Vagina (tissue), 2 donors: Measurements from ENCODE around the gene POC1B. TPM values are rescaled to one million over a fixed set of nuclear protein-coding genes. Genes with fewer than 3 reads are reported as not detected.

Experiments used
- DNase-seq, 2 donors: peaks; one replicate each; pipeline ENCODE4 v3.0.0-alpha.2; 2017; ENCODE audit errors: extremely low spot score in 2 of 2
- H3K27ac ChIP-seq: fragments of 200-600 bp; sonication (generic); one replicate; pipeline ENCODE4 v1.5.1; 2019
- H3K27me3 ChIP-seq: fragments of 200-600 bp; sonication (generic); one replicate; pipeline ENCODE4 v1.5.1; 2019
- H3K36me3 ChIP-seq, 2 donors: fragments of 200-600 bp; sonication (generic); one replicate each; pipeline ENCODE4 v1.5.1; 2017 to 2019
- H3K4me1 ChIP-seq: fragments of 200-600 bp; sonication (generic); one replicate; pipeline ENCODE4 v1.5.1; 2019
- H3K4me3 ChIP-seq, 2 donors: fragments of 200-600 bp; sonication (generic); 1 replicate in 1 of 2; 2 replicates in 1 of 2; pipeline ENCODE4 v1.5.1; 2016 to 2019
- H3K9me3 ChIP-seq: fragments of 200-600 bp; sonication (generic); one replicate; pipeline ENCODE4 v1.5.1; 2019
- POLR2A ChIP-seq, 2 donors: fragments of 450-650 bp; IDR thresholded peaks; one replicate each; pipeline ENCODE4 v1.6.1; 2017; ENCODE audit warnings: antibody characterized with exemption in 2 of 2, mild to moderate bottlenecking in 2 of 2, moderate library complexity in 2 of 2
- POLR2AphosphoS5 ChIP-seq, 2 donors: sonication (generic); formaldehyde crosslinking; IDR thresholded peaks; one replicate each; pipeline ENCODE4 v1.9.0; 2017; ENCODE audit warnings: antibody characterized with exemption in 2 of 2, mild to moderate bottlenecking in 2 of 2, low read depth in 1 of 2; ENCODE audit not compliant: insufficient read depth in 1 of 2
- intact Hi-C: fragments of 100-400 bp; cut with DNase I; formaldehyde crosslinking; loops from one replicate; pipeline ENCODE4 v1.15.1; 2023
- small RNA-seq: library from RNA; depleted of rRNA; stranded (forward); fragments of <200 nt; gene quantifications from one replicate; pipeline ENCODE3, GENCODE V24; 2016
- total RNA-seq: library from RNA; depleted of rRNA; stranded (reverse); fragments of >200 nt; gene quantifications from one replicate; pipeline ENCODE4 v1.2.3, GENCODE V29; 2016
- TF ChIP-seq, protein P1 (sequence below), 3 experiments: fragments of 450-650 bp in 2 of 3; fragments of 200-600 bp in 1 of 3; sonication (generic) in 1 of 3; IDR thresholded peaks; one replicate each; pipeline ENCODE4 v1.5.1; 2017 to 2019; ENCODE audit warnings: antibody characterized with exemption in 3 of 3, mild to moderate bottlenecking in 2 of 3, moderate library complexity in 2 of 3

POC1B gene
- total RNA-seq, 1 donor from 2014 or later = 18.9 TPM

GRCh38 chr12:89370850-89371249 lies 155.0 kb downstream of the POC1B start:
- Histone ChIP-seq H3K27ac (no peak overlapping the region), H3K36me3 (no peaks in the 10 kb centered on the region), H3K4me1 (peaks cover 32% of the 10 kb centered on the region), H3K9me3 (no peaks in the 10 kb centered on the region), H3K27me3 (no peaks in the 10 kb centered on the region), H3K4me3 (no peak overlapping the region)
- intact Hi-C loops = no loop called here
- no peak for DNase-seq
- TF ChIP-seq POLR2A (IDR thresholded peaks at IDR 0.05) (no peak), POLR2AphosphoS5 (IDR thresholded peaks at IDR 0.05; ENCODE audit: insufficient read depth in 1 of 2, low read depth in 1 of 2) (no peak)
- TF ChIP-seq, protein P1, sequence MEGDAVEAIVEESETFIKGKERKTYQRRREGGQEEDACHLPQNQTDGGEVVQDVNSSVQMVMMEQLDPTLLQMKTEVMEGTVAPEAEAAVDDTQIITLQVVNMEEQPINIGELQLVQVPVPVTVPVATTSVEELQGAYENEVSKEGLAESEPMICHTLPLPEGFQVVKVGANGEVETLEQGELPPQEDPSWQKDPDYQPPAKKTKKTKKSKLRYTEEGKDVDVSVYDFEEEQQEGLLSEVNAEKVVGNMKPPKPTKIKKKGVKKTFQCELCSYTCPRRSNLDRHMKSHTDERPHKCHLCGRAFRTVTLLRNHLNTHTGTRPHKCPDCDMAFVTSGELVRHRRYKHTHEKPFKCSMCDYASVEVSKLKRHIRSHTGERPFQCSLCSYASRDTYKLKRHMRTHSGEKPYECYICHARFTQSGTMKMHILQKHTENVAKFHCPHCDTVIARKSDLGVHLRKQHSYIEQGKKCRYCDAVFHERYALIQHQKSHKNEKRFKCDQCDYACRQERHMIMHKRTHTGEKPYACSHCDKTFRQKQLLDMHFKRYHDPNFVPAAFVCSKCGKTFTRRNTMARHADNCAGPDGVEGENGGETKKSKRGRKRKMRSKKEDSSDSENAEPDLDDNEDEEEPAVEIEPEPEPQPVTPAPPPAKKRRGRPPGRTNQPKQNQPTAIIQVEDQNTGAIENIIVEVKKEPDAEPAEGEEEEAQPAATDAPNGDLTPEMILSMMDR (IDR thresholded peaks at IDR 0.05) = no peak

DNA sequence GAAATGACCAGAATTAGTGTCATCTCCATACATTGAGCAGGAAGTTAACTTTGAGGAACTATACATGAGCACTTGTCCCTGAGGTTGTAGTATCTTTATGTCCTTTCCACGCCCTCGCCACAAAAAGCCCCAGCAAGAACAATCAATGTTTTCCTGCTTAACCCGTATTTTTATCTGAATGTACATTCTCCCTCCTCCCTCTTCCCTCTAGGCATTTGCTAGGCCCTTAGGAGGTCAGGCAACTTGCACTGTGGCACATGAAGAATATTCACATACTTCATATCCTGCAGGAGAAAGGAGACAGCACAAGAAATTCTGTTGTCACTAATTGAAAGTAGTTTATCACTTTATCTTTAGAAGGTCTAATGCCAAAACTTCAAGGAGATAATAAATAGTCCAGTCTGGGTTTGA lies 155.4 kb downstream of the POC1B start:
- no peak for DNase-seq
- H3K27ac ChIP-seq = no peak overlapping the region
- H3K4me3 ChIP-seq = no peak overlapping the region
- no peaks in the 10 kb centered on the region for H3K9me3 ChIP-seq
- no peaks in the 10 kb centered on the region for H3K36me3 ChIP-seq
- intact Hi-C loops = no loop called here
- H3K27me3 ChIP-seq = no peaks in the 10 kb centered on the region
- H3K4me1 ChIP-seq = peaks cover 32% of the 10 kb centered on the region
- TF ChIP-seq POLR2AphosphoS5 (IDR thresholded peaks at IDR 0.05; ENCODE audit: insufficient read depth in 1 of 2, low read depth in 1 of 2) (no peak), POLR2A (IDR thresholded peaks at IDR 0.05) (no peak)
- TF ChIP-seq, protein P1 (IDR thresholded peaks at IDR 0.05) = no peak

Small RNAs within 50 kb of the gene (small RNA-seq; reads per million reads assigned to genes)
- gene AC025034.2 = not detected
- not detected for gene POC1B-GALNT4

Other genes with a start within 250 kb of the POC1B start
- 51.1 TPM for gene DUSP6, start 173.5 kb downstream of the POC1B start, total RNA-seq
- 0.49 TPM for gene GALNT4, start 1.3 kb downstream of the POC1B start, total RNA-seq
- gene ATP2B1, start 182.8 kb upstream of the POC1B start, total RNA-seq = 24.6 TPM